NCI-H1436 treated with DMSO at 0.1 percent for 48 hours (cell line): ENCODE measurements around the gene ITGB1BP1.

Experiments
- DNase-seq: peaks from one replicate; lab custom pipeline; 2025; lab: John Stamatoyannopoulos, UW

The ITGB1BP1 gene

DNA sequence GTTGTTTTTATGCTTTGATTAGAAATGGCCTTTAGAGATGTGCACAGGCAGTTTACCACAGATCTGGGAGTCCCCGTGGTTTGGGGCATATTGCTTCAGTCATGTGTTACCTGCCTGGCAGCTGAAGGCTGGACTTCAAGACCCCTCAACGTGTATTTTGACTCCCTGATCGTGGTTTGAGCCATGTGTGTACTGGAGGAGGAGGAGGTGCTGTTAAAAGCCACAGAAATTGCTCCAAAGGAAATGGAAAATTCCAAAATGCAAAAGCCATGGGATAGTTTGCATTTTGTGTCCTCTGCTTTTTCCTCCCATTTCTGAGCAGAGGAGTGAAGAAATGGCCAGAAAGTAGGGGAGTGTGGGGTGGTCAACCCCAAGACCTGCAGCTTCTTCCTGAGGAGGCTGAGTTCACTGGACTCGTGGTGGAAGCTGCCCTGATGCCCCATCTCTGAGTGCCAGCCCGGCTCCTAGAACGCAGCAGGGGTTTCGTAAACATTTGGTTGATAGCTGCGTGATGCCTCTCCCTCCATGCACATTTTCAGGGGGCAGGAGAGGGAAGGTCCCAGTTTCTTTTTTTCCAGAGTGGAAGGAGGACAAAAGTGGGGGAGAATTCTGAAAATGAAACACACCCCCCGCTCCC is 45.7 kb downstream of the ITGB1BP1 start:
- no peak for DNase-seq

DNA sequence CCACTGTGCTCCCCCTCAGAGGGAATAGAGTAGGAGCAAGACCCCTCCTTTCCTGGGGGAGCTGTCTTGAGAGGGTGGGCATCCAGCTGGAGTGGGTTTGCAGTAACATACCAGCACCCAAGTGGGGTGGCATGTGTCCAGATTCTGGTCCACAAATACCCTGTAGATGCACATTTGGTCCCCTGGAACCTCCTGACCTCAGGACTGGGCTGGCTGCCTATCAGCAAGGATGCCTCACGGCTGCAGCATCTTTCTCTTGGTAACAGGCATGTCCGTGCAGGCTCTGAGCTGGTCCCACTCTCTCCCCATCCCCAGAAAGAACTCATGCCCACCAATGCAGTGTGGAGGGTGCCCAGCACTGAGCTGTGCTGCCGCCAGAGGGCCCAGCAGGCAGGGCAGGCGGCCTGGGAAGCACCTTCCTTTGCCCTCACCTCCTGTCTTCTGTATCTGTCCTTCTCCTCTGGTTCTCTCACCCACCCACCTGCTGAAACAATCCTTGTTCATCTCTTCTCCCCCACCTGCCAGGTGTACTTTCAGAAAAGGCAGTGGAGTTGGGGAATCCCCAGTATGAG is 47.4 kb downstream of the ITGB1BP1 start:
- no peak for DNase-seq

DNA sequence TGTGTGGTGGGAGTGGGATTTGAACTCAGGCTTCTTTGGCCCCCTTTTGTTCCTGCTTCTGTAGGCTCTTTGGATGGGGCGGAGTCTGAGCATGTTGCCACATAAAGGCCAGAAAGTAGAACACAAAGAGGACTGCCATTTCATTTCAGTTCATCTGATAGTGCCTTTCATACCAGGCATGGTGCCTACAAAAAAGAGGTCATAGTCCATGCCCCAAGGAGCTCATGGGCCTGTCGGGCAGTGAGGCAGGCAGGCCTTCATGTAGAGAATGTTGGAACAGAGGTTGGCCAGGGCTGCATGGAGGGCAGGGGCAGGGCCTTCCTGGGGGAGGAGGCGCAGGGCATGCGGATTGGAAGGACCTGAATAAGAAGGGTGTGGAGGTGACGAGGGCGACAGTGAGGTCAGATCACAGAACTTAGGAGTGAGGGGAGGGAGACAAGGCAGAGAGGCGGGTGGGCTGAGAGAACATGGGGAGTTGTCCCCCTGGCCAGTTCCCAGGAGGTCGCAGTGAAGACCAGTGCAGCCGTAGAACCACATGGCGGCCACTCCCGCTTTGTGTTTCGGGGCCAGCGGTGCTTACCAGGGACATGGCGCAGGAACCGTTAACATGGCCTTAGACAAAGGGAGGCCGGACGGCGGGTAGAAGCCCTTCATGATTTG is 49.1 kb downstream of the ITGB1BP1 start:
- DNase-seq: no peak

DNA sequence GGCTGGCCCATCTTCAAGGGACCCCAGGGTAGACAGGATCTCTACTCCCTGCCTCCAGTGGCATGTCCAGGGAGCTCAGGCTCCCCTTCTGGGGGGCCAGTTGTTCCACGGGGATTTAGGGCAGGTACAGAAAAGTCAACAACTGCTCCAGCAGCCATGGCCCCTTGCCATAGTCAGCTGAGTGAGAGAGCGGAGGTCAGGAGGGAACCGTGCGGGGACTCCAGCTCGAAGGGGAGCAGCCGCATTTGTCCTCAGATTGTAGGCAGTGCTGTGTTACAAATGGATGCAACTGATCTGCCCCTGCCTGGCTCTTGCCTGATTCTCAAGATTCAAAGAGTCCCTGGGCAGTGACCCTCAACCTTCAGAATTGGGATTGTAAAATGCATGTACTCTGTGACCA is 49.9 kb downstream of the ITGB1BP1 start:
- DNase-seq: no peak

DNA sequence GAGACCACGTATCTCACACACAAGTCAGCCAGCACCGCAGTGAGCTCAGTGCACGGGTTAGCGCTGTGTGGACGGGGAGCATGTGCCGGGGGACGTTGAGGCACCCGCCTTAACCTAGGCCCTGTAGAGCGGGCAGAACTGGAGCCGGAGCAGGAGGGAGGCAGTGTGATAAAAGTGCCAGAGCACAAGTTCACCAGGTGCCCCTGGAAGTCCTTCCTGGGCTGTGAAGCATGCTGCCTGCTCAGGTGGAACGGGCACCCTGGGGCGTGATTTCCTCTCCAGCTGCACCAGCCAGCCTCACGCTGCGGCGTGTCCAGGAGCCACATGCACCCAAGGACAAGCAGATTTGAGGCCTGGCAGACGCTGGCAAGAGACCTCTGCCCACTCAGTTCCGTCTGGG is 50.3 kb downstream of the ITGB1BP1 start:
- no peak for DNase-seq

DNA sequence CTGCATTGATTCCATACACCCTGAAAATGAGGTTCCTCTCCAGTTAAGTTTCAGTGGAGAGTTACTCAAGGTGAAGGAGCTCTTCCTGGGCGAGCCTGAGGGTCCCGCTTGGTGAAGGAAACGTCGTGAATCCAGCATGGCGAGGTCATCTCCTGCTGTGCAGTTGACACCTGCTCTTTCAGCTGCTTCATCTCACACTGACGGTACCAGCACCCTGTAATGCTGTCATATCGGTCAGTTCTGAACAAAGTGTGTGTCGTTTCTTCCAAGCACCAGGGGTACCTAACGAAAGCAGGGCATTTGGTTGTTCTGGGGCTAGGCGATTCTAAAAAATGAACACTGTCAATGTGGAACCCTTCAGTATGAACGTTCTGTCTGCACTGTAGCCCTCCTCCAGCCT is 52.6 kb downstream of the ITGB1BP1 start:
- DNase-seq: no peak

DNA sequence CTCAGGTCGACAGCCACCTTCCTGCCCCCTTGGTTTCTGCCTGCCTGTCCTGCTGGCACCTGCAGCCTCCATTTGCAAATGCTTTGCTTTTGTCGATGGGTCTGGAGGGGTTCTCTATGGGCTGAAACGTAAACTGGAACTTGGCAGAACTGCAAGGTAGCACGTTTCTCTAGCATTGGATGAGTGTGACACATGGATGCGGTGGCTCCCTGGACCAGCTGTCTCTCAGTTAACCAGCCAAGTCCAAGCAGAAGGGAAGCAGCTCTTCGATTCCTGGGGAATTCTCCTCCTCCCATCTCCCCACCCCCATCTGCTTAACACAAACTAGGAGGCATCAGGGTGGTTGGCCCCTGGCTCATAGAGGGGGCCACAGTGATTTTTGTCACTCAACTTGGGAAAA is 57.3 kb downstream of the ITGB1BP1 start:
- DNase-seq: no peak

DNA sequence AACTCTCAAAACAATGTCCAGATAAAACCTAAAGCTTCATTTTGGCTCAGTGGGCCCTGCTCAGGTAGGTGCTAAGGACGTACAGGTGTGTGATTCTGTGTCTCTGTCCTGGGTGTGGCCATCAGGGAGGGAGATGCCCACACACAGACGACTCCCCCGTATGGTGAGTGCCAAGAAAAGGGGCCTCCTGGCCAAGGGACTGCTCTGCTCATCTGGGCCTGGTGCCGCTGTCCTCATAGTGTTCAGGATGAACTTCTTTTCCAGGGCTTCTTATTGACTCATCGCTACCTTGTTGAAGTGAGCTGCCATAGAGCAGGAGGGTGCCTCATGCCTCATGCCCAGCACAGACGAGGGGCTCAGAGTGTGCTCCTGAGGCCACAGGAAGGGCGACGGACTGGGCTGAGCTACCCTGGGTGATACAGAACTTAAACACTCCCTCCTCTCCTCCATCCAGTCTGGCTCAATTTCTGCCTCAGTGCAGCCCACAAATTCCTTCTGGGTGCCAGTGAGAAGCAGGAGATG is 57.8 kb downstream of the ITGB1BP1 start:
- DNase-seq: no peak

DNA sequence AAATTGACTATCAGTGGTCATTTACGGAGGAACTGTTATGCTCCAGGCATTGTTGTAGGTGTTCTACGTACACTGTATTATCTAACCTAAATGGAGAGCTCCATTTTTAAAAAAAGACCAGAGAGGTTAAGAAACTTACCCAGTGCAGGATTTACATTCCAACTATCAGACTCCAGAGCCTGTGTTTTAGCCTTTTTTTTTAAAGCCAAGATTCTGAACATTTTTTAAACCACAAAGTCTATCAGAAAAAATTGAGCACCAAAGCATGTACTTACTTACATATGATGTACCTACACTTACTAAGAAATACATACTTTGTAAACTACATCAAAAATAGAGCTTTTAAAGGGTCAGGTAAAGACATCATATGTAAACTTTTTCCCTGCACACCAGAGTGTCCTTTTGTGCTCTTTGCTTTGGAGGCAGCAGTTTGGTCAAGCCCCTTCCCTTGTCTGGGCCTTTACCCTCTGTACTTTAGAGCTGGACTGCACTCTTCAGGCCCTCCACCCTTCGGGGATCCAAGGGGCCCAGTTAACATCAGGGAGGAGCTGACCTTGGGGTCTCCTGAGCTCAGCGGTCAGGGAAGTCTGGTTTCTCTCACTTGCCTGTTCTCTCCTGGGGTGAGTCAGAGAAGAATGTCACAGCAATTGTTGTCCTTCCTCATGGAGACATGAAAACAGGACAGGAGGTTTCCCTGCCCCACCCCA is 58.4 kb downstream of the ITGB1BP1 start:
- DNase-seq: no peak

DNA sequence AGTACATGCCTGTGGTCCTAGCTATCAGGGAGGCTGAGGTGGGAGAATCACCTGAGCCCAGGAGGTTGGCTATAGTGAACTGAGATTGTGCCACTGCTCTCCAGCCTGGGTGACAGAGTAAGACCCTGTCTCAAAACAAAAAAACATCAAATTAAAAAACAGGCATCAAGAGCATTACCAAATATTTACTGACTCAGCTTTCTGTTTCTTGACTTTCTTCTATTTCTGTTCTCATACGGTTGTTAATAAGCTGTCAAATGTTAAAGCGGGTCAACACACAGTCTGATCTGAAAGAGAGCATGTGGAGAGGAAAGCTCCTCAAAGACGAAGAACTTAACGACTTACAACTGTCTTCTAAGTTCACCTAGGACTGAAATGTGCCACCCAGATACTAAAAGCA is 59.0 kb downstream of the ITGB1BP1 start:
- DNase-seq: no peak

DNA sequence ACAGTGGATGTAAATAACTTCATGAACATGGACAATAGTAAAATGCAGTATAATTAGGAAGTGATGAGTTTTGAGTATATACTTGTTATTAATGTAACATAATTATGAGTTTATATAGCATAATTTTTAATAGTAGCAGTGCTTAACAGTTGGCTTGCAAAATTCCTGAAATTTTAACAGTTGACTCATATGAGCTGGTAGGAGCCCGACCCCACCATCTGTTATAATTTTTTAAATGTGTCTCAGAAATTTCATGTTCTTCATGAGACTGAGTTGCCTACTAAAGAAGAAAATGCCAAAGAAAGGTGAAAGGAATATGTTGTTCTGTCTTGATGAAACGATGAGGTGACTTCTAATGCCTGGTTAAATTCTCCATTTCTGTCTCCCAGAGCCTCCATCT is 62.6 kb downstream of the ITGB1BP1 start:
- DNase-seq: no peak

DNA sequence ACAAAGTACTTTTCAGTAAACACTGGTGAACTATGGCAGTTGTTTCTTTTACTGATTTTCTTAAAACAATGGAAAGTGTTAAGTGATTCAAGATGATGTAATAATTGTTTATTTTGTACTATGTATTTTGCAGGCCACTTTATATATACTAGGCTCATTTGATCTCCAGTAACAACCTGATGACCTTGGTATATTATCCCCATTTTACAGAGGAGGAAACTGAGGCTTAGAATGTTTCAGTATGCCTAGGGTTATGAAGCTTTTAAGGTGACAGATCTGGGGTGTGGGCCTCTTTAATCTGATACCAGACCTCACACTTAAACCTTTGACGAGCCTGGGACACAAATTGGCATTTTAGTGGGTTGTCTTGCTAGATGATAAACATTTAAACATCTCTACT is 63.2 kb downstream of the ITGB1BP1 start:
- DNase-seq: no peak

DNA sequence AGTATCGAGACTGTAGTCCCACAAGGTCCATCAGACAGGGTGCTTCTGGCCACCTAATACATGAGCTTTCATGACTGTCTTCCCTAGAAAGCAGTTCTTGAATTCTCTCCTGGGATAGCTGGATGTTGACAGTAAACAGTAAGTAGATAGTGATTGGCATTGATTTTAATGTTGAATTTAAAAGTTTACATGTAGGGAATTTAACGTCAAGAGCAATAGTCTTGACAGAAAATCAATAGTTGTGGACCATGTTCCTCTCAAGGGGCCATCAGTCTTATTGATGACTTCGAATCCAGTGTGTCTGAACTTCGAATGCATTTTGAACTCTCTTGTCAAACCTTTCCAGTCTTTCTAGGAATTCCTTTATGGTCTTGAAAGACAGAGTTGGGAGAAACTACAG is 63.9 kb downstream of the ITGB1BP1 start:
- no peak for DNase-seq

DNA sequence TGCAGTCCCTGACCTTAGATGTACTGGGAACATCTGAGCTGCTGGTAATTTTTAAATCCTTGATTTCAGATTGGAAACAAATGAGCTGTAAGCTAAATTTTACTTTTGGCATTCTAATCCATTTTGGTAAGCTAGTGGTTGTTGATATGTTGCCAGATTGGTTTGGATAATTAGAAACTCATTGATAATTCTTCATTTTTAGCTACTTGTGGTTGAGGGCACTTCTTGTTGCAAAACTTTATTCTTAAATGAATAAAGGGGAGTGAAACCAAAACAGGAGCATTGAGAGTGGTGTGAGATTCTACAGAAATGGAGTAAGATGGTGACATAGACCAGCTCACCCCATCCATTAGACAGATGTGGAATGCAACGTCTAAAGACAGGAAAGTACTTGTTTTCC is 64.5 kb downstream of the ITGB1BP1 start:
- no peak for DNase-seq

DNA sequence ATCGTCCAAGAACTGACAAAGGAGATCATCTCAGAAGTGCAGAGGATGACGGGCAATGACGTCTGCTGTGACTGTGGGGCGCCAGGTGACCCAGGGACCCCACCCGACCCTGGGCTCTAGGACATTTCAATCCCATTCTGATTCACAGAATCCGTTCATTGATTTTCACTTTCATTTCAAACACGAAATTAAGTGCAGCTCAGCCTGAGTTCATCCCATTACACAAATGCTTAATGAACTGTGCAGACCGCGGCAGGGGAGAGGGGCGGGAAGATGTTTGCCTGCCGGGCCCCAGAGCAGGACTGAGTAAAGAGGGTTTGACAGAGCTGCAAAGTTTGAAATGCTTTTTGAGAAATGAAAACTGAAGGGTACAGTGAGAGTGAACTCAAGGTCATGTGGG is 67.1 kb downstream of the ITGB1BP1 start:
- no peak for DNase-seq

DNA sequence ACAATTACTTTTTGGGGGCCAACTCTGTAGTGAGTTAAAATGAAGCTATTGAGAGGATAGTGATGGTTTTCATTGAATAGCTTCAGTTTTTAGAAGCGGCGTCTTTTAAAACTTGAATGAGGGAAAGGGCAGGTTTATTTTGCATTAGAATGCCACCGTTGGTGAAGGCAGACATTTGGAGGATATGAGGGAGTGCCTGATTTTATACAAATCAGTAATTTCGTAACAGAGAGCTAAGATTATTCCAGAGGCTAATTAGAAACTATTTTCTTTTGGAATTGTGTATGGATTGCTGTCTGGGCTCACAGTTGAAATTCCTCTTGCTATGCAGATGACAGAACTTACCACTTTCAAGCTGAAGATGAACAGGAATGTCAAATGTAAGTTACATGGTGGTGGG is 67.6 kb downstream of the ITGB1BP1 start:
- no peak for DNase-seq

DNA sequence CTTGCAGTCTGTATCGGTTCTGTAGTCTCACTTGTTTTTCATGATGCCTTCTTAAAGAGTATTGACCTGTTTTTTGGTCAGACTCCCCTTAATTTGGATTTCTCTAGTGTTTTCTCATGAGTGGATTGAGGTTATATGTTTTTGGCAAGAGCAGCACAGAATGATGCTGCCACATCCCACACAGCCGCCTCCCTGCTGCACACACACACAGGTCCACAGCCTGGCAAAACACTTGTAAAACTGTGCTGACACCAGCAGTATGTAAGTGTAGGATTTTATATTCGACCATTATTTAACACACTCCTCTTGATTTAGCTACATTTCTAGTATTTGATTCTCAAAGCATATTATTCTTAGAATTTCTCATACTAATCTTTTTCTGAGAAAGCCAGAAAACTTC is 68.1 kb downstream of the ITGB1BP1 start:
- no peak for DNase-seq

DNA sequence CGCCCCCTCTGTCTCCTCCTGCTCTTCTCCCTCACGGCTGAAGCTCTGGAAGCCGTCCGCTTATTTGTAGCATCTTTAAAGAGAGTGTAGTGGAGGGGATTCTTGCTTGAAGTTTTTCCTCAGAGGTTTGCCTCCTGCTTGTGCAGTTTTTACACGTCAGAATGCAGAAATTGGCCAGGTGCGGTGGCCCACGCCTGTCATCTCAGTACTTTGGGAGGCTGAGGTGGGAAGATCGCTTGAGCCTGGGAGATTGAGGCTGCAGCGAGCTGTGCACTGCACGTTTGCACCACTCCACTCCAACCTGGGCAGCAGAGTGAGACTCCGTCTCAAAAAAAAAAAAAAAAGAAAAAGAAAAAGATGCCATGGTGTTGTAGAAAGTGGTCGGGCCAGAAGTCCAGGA is 69.0 kb downstream of the ITGB1BP1 start:
- no peak for DNase-seq
